ENCODE results near the gene AQP7. TPM values are rescaled to one million over a fixed set of nuclear protein-coding genes. Genes with fewer than 3 reads are reported as not detected.
"Not testable (repeated sequence)": the region's sequence is repeated elsewhere in the genome, so short reads cannot be mapped to it uniquely, and the experiment has no call there.

The AQP7 gene
- total RNA-seq, 4 donors from 2014 or later, result 2.1 to 10.7 (median 4.1) TPM

GRCh38 chr9:33393581-33393980, 8.8 kb downstream of the AQP7 start:
- in situ Hi-C loops (cut with MboI; ENCODE audit: low sequenced_read_pairs in 4 of 4), result no loop called here
- no peak overlapping the region for H3K4me3 ChIP-seq

GRCh38 chr9:33392591-33393021, 9.8 kb downstream of the AQP7 start:
- in situ Hi-C loops (cut with MboI; ENCODE audit: low sequenced_read_pairs in 4 of 4); H3K27me3 ChIP-seq; DNase-seq; H3K4me3 ChIP-seq; H3K36me3 ChIP-seq; H3K9me3 ChIP-seq; intact Hi-C loops (cut with DNase I; ENCODE audit: low total_unique reads): not testable (repeated sequence)
- Histone ChIP-seq H3K27ac (peak overlapping the region; percentile 82 to 90 (median 89)), H3K4me1 (peaks cover 27 to 41% of the 10 kb centered on the region in 2 donors)
- ATAC-seq, result peak in 1 of 2 donors; percentile 39

More at GRCh38 chr9:33393581-33393980, 8.8 kb downstream of the AQP7 start:
- Histone ChIP-seq H3K36me3 (no peaks in the 10 kb centered on the region), H3K9me3 (no peaks in the 10 kb centered on the region), H3K4me1 (peaks cover 27 to 41% of the 10 kb centered on the region in 2 donors), H3K27me3 (no peaks in the 10 kb centered on the region), H3K27ac (peak overlapping the region; percentile 82 to 90 (median 89))
- intact Hi-C loops (cut with DNase I; ENCODE audit: low total_unique reads), result no loop called here
- DNase-seq (peak in 1 of 2 donors; percentile 52), ATAC-seq (no peak)
- TF ChIP-seq POLR2A (IDR thresholded peaks at IDR 0.05) (no peak), CTCF (IDR thresholded peaks at IDR 0.05 in 4 of 5, conservative IDR thresholded peaks at IDR 0.05 in 1 of 5) (no peak)

DNA sequence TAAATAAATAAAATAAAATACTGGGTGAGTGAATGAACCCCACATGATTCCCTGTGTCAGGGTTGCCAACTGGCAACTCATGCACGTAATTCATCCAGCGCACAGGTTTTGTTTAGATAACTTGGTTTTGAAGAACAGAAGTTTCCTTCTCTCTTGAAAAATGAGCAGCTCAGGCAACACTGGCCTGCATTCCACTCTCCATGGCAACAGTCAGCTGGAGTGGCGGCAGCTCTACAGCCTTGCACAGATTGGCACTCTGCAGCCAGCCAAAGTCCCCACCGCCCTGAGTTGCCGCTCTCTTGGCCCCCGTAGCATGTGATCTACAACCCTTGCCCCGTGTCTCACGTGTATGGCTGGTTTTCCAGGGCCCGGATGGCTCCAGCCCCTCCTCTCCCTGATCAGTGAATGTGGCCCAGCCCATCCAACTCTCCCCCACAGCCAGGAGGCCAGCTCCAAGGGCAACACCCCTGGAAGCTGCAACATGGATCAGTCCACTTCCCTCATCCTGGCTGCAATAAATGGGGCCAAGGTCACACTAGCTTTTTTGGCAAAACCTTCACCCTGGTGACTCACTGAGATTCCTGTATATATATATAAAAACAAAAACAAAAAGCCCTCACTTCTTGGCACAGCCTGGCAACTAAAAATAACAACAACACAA, 11.1 kb downstream of the AQP7 start:
- H3K36me3 ChIP-seq; in situ Hi-C loops (cut with MboI; ENCODE audit: low sequenced_read_pairs in 4 of 4); H3K27me3 ChIP-seq; H3K9me3 ChIP-seq; H3K4me3 ChIP-seq; intact Hi-C loops (cut with DNase I; ENCODE audit: low total_unique reads): not testable (repeated sequence)
- Histone ChIP-seq H3K27ac (peak overlapping the region; percentile 82 to 90 (median 89)), H3K4me1 (peaks cover 27 to 41% of the 10 kb centered on the region in 2 donors)
- peak in 1 of 2 donors; percentile 66 for ATAC-seq
- peak; percentile 48 to 78 for DNase-seq

GRCh38 chr9:33388110-33388994, 14.0 kb downstream of the AQP7 start:
- H3K36me3 ChIP-seq, result no peaks in the 10 kb centered on the region
- intact Hi-C loops (cut with DNase I; ENCODE audit: low total_unique reads) (no loop called here), in situ Hi-C loops (cut with MboI; ENCODE audit: low sequenced_read_pairs in 4 of 4) (no loop called here)
- peak overlapping the region; percentile 48 to 89 (median 70) for H3K27ac ChIP-seq
- H3K9me3 ChIP-seq, result no peaks in the 10 kb centered on the region
- H3K4me3 ChIP-seq, result no peak overlapping the region
- no peak for ATAC-seq
- H3K4me1 ChIP-seq, result peaks cover 16 to 31% of the 10 kb centered on the region in 2 donors
- peak in 1 of 2 donors; percentile 37 for DNase-seq
- TF ChIP-seq CTCF (IDR thresholded peaks at IDR 0.05 in 4 of 5, conservative IDR thresholded peaks at IDR 0.05 in 1 of 5) (no peak), POLR2A (IDR thresholded peaks at IDR 0.05) (no peak)
- no peaks in the 10 kb centered on the region for H3K27me3 ChIP-seq

GRCh38 chr9:33386998-33387397, 15.4 kb downstream of the AQP7 start:
- H3K36me3 ChIP-seq; ATAC-seq; DNase-seq; in situ Hi-C loops (cut with MboI; ENCODE audit: low sequenced_read_pairs in 4 of 4); intact Hi-C loops (cut with DNase I; ENCODE audit: low total_unique reads); H3K27me3 ChIP-seq; H3K9me3 ChIP-seq; H3K4me3 ChIP-seq: not testable (repeated sequence)
- peak overlapping the region; percentile 48 to 68 (median 62) for H3K27ac ChIP-seq
- H3K4me1 ChIP-seq, result peaks cover 6 to 18% of the 10 kb centered on the region in 2 donors

- H3K4me1 ChIP-seq, result peaks cover 3 to 14% of the 10 kb centered on the region in 2 donors
- DNase-seq; H3K36me3 ChIP-seq; H3K9me3 ChIP-seq; H3K4me3 ChIP-seq; H3K27me3 ChIP-seq; in situ Hi-C loops (cut with MboI; ENCODE audit: low sequenced_read_pairs in 4 of 4); ATAC-seq; intact Hi-C loops (cut with DNase I; ENCODE audit: low total_unique reads): not testable (repeated sequence)
- peak overlapping the region; percentile 48 to 68 (median 62) for H3K27ac ChIP-seq
Measured at GRCh38 chr9:33386641-33386996, 15.7 kb downstream of the AQP7 start.

- H3K9me3 ChIP-seq; ATAC-seq; DNase-seq; intact Hi-C loops (cut with DNase I; ENCODE audit: low total_unique reads); H3K4me3 ChIP-seq; in situ Hi-C loops (cut with MboI; ENCODE audit: low sequenced_read_pairs in 4 of 4); H3K27me3 ChIP-seq; H3K36me3 ChIP-seq: not testable (repeated sequence)
- peaks cover 2 to 11% of the 10 kb centered on the region in 2 donors for H3K4me1 ChIP-seq
- H3K27ac ChIP-seq, result peak overlapping the region; percentile 48 to 68 (median 62)
Measured at GRCh38 chr9:33385979-33386640, 16.3 kb downstream of the AQP7 start.

- intact Hi-C loops (cut with DNase I; ENCODE audit: low total_unique reads); H3K9me3 ChIP-seq; in situ Hi-C loops (cut with MboI; ENCODE audit: low sequenced_read_pairs in 4 of 4); ATAC-seq; H3K4me3 ChIP-seq; H3K4me1 ChIP-seq; H3K27me3 ChIP-seq; H3K36me3 ChIP-seq; DNase-seq: not testable (repeated sequence)
- peak overlapping the region in 2 of 4 donors; percentile 68 for H3K27ac ChIP-seq
Measured at GRCh38 chr9:33385536-33385935, 16.8 kb downstream of the AQP7 start.

- peaks cover 4 to 14% of the 10 kb centered on the region in 2 donors for H3K4me1 ChIP-seq
- peak in 1 of 2 donors; percentile 6 for DNase-seq
- intact Hi-C loops (cut with DNase I; ENCODE audit: low total_unique reads); H3K9me3 ChIP-seq; H3K27ac ChIP-seq; ATAC-seq; H3K4me3 ChIP-seq; H3K36me3 ChIP-seq; H3K27me3 ChIP-seq; in situ Hi-C loops (cut with MboI; ENCODE audit: low sequenced_read_pairs in 4 of 4): not testable (repeated sequence)
Measured at GRCh38 chr9:33383396-33383795, 19.0 kb downstream of the AQP7 start.

Measured in gastrocnemius medialis (tissue), 4 donors.